ENCODE results near the gene MAOA. TPM values are rescaled to one million over a fixed set of nuclear protein-coding genes. Genes with fewer than 3 reads are reported as not detected.

Gene MAOA
- total and polyA plus RNA-seq, 9 of the 15 experiments (the other 6 are each of a cell fraction or from before 2014, with no cell fraction given): 0.68 to 2.7 (median 1.9) TPM

GRCh38 chrX:43720082-43720481 lies 64.0 kb downstream of the MAOA start:
- 5% methylated on average over 3 of the region's 3 CpGs for WGBS (ENCODE audit: insufficient coverage, low coverage, missing lambda C conversion rate)
- no peak for DNase-seq (ENCODE audit: extremely low read depth in 1 of 4, low spot score in 3 of 4)
- no peaks in the 10 kb centered on the region for H3K79me2 ChIP-seq (ENCODE audit: control insufficient read depth, insufficient read depth, low read length)
- H4K20me1 ChIP-seq (replicated peaks; ENCODE audit: control insufficient read depth, insufficient read depth, low read length): no peaks in the 10 kb centered on the region
- no peak overlapping the region for H3K9ac ChIP-seq (ENCODE audit: insufficient read depth in 1 of 2, low read depth in 2 of 2, low read length in 2 of 2)
- H3K9me3 ChIP-seq (replicated peaks; ENCODE audit: control insufficient read depth, insufficient read depth, low read depth, low read length): no peaks in the 10 kb centered on the region
- H3K4me1 ChIP-seq (replicated peaks in 1 of 2; ENCODE audit: control insufficient read depth in 2 of 2, insufficient read depth in 2 of 2, low read length in 2 of 2): no peaks in the 10 kb centered on the region
- ATAC-seq: no peak
- no peaks in the 10 kb centered on the region for H3K36me3 ChIP-seq (ENCODE audit: control insufficient read depth, insufficient read depth, low read length)
- no TSS peak for BruUV-seq (replicated peaks)
- H3K27me3 ChIP-seq (ENCODE audit: control insufficient read depth in 2 of 2, insufficient read depth in 2 of 2, low read length in 2 of 2): no peaks in the 10 kb centered on the region
- intact Hi-C loops (cut with micrococcal nuclease) (no loop called here), in situ Hi-C loops (cut with MboI) (no loop called here)
- H3K4me2 ChIP-seq (ENCODE audit: insufficient read depth, low read length): no peak overlapping the region
- no peak overlapping the region for H3K4me3 ChIP-seq
- no peak overlapping the region for H2AFZ ChIP-seq (ENCODE audit: low read depth, low read length)
- no peak for FAIRE-seq
- TF ChIP-seq, protein P1, sequence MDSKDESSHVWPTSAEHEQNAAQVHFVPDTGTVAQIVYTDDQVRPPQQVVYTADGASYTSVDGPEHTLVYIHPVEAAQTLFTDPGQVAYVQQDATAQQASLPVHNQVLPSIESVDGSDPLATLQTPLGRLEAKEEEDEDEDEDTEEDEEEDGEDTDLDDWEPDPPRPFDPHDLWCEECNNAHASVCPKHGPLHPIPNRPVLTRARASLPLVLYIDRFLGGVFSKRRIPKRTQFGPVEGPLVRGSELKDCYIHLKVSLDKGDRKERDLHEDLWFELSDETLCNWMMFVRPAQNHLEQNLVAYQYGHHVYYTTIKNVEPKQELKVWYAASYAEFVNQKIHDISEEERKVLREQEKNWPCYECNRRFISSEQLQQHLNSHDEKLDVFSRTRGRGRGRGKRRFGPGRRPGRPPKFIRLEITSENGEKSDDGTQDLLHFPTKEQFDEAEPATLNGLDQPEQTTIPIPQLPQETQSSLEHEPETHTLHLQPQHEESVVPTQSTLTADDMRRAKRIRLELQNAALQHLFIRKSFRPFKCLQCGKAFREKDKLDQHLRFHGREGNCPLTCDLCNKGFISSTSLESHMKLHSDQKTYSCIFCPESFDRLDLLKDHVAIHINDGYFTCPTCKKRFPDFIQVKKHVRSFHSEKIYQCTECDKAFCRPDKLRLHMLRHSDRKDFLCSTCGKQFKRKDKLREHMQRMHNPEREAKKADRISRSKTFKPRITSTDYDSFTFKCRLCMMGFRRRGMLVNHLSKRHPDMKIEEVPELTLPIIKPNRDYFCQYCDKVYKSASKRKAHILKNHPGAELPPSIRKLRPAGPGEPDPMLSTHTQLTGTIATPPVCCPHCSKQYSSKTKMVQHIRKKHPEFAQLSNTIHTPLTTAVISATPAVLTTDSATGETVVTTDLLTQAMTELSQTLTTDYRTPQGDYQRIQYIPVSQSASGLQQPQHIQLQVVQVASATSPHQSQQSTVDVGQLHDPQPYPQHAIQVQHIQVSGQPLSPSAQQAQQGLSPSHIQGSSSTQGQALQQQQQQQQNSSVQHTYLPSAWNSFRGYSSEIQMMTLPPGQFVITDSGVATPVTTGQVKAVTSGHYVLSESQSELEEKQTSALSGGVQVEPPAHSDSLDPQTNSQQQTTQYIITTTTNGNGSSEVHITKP (IDR thresholded peaks at IDR 0.05; ENCODE audit: partially characterized antibody): peak; percentile 70
- no peak for TF ChIP-seq RBM25 (IDR thresholded peaks at IDR 0.05; ENCODE audit: low read depth, low read length, severe bottlenecking)
- H3K9me1 ChIP-seq (ENCODE audit: control insufficient read depth, insufficient read depth, low read length): no peaks in the 10 kb centered on the region
- ChIA-PET CTCF (ENCODE audit: low intra/inter-chr PET ratio) (no interaction called here), POLR2A (no interaction called here)
- no peak overlapping the region for H3K27ac ChIP-seq (ENCODE audit: extremely low read depth, low read depth, low read length)
